Panc1 (cell line): ENCODE data around the gene GSTM5. TPM values are rescaled to one million over a fixed set of nuclear protein-coding genes. Genes with fewer than 3 reads are reported as not detected.

Experiments used
- ATAC-seq: fragments of 200-7000 bp; cut with Tn5 transposase; 2 replicates; pipeline ENCODE4 v1.9.1; 2020; ENCODE audit warnings: mild to moderate bottlenecking, moderate library complexity
- BruUV-seq: library from RNA; stranded (reverse); fragments of 400-500 nt; replicated peaks from 2 replicates; lab custom pipeline; 2021; lab: Mats Ljungman, UMichigan
- CTCF ChIA-PET: fragments of 300-600 bp; sonication (Branson Sonifier 250); formaldehyde crosslinking; loops from one replicate; lab custom pipeline; 2022; ENCODE audit warnings: antibody characterized with exemption; lab: Charles Lee
- POLR2A ChIA-PET: fragments of 300-600 bp; sonication (Branson Sonifier 250); formaldehyde crosslinking; loops from one replicate; lab custom pipeline; 2022; ENCODE audit warnings: antibody characterized with exemption; lab: Charles Lee
- DNase-seq: peaks from one replicate; pipeline ENCODE4 v3.0.0-alpha.2; 2010; ENCODE audit warnings: low read depth, low spot score
- H3K27ac ChIP-seq: 2 replicates; pipeline ENCODE4 v1.5.1; 2011; ENCODE audit warnings: mild to moderate bottlenecking, low read length, inconsistent platforms
- H3K27me3 ChIP-seq: fragments of 200-500 bp; sonication (Bioruptor generic); 2 replicates; pipeline ENCODE4 v1.6.0; 2014; ENCODE audit warnings: low read length, inconsistent platforms; ENCODE audit not compliant: control insufficient read depth, insufficient read depth
- H3K36me3 ChIP-seq: fragments of 200-500 bp; sonication (Bioruptor generic); 2 replicates; pipeline ENCODE4 v1.5.1; 2014; ENCODE audit warnings: inconsistent platforms, mild to moderate bottlenecking, low read length, moderate library complexity; ENCODE audit not compliant: control insufficient read depth, insufficient read depth
- H3K4me1 ChIP-seq: 2 replicates; pipeline ENCODE4 v1.5.1; 2011; ENCODE audit warnings: inconsistent platforms, mild to moderate bottlenecking, low read length, moderate library complexity; ENCODE audit not compliant: control insufficient read depth, insufficient read depth
- H3K4me3 ChIP-seq, 2 experiments: 2 replicates each; pipeline ENCODE4 v1.5.1; 2011 to 2012; ENCODE audit warnings: low read depth in 2 of 2, low read length in 2 of 2, mild to moderate bottlenecking in 2 of 2, inconsistent platforms in 1 of 2, moderate library complexity in 1 of 2
- H3K9me3 ChIP-seq: fragments of 200-500 bp; sonication (Bioruptor generic); 2 replicates; pipeline ENCODE4 v1.5.1; 2014; ENCODE audit warnings: low read depth, mild to moderate bottlenecking, inconsistent platforms, low read length, moderate library complexity; ENCODE audit not compliant: control insufficient read depth, insufficient read depth
- POLR2AphosphoS5 ChIP-seq: IDR thresholded peaks from 2 replicates; pipeline ENCODE4 v1.6.1; 2012; ENCODE audit warnings: mild to moderate bottlenecking, low read depth, low read length, moderate library complexity
- SIN3A ChIP-seq: IDR thresholded peaks from 2 replicates; pipeline ENCODE4 v1.6.1; 2012; ENCODE audit warnings: low read depth, mild to moderate bottlenecking, low read length, moderate library complexity, borderline replicate concordance; ENCODE audit not compliant: insufficient read depth
- TCF7L2 ChIP-seq: IDR thresholded peaks from 2 replicates; pipeline ENCODE4 v1.6.1; 2011; ENCODE audit warnings: mild to moderate bottlenecking, low read depth, low read length, inconsistent platforms
- in situ Hi-C: cut with HindIII; loops from 2 replicates; pipeline ENCODE4 v1.10.0; 2016; ENCODE audit warnings: low sequenced_read_pairs, low pct_unique_long_range_greater_than_20kb
- intact Hi-C: fragments of 100-400 bp; cut with micrococcal nuclease; formaldehyde crosslinking; loops from one replicate; pipeline ENCODE4 v1.10.0; 2022; ENCODE audit not compliant: unreplicated experiment
- total RNA-seq: library from RNA; stranded (reverse); gene quantifications from one replicate; pipeline ENCODE4 v1.2.1, GENCODE V29; 2021; ENCODE audit not compliant: unreplicated experiment
- TF ChIP-seq, protein P1 (sequence below), 2 experiments: IDR thresholded peaks; 2 replicates each; pipeline ENCODE4 v1.6.1; 2011 to 2012; ENCODE audit warnings: low read depth in 2 of 2, control low read depth in 1 of 2, low read length in 1 of 2, mild to moderate bottlenecking in 1 of 2, moderate library complexity in 1 of 2; ENCODE audit not compliant: insufficient read depth in 1 of 2
- TF ChIP-seq, protein P2 (sequence below): fragments of 450-650 bp; IDR thresholded peaks from 2 replicates; pipeline ENCODE4 v1.5.1; 2017; ENCODE audit warnings: mild to moderate bottlenecking

The GSTM5 gene
- total RNA-seq, 1 experiment from 2014 or later: not detected

DNA sequence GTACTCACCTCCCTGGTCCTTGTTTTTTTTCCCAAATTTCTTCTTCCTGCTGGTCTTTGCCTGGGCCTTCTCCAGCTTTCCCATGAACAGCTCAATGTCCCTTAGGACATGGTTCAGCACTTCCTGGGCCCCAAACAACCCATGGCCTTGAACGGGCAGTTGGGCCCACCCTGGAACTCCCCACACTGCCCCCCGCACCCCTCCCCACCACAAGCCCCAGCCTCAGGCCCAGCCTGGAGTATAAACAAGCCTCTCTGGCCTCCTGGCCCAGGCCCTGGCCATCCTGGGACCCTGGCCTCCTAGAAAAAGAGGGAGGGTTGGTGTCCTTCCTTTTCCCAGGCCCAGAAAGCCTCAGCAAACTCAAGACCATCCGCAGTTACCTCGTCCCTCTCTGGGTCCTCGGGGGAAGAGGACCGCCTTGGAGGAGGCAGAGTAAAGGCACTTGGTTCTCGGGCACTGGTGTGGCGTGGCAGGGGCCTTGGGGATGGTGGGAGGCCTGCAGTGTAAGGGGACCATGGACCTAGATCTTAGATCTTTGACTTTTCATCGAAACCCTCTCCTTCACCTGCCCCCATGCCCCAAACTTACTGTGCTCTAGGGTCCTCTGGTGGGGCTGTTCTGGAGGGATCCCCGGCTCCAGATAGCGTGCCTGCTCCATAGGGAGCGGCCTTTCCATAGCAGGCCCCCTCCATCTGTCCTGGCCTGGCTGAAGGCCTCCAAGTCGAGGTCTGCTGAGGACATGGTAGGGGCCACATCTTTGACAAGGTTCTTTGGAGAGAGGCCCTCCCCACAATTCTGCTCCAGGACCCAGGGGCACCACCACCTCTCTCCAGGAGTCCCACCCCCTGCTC is 46.1 kb downstream of the GSTM5 start:
- DNase-seq (no peak), ATAC-seq (no peak)
- no peak for TF ChIP-seq SIN3A
- TF ChIP-seq, protein P1, sequence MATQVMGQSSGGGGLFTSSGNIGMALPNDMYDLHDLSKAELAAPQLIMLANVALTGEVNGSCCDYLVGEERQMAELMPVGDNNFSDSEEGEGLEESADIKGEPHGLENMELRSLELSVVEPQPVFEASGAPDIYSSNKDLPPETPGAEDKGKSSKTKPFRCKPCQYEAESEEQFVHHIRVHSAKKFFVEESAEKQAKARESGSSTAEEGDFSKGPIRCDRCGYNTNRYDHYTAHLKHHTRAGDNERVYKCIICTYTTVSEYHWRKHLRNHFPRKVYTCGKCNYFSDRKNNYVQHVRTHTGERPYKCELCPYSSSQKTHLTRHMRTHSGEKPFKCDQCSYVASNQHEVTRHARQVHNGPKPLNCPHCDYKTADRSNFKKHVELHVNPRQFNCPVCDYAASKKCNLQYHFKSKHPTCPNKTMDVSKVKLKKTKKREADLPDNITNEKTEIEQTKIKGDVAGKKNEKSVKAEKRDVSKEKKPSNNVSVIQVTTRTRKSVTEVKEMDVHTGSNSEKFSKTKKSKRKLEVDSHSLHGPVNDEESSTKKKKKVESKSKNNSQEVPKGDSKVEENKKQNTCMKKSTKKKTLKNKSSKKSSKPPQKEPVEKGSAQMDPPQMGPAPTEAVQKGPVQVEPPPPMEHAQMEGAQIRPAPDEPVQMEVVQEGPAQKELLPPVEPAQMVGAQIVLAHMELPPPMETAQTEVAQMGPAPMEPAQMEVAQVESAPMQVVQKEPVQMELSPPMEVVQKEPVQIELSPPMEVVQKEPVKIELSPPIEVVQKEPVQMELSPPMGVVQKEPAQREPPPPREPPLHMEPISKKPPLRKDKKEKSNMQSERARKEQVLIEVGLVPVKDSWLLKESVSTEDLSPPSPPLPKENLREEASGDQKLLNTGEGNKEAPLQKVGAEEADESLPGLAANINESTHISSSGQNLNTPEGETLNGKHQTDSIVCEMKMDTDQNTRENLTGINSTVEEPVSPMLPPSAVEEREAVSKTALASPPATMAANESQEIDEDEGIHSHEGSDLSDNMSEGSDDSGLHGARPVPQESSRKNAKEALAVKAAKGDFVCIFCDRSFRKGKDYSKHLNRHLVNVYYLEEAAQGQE (IDR thresholded peaks at IDR 0.05; ENCODE audit: insufficient read depth in 1 of 2, low read depth in 2 of 2, low read length in 1 of 2): no peak
- TF ChIP-seq POLR2AphosphoS5: no peak
- TF ChIP-seq TCF7L2: no peak
- TF ChIP-seq, protein P2, sequence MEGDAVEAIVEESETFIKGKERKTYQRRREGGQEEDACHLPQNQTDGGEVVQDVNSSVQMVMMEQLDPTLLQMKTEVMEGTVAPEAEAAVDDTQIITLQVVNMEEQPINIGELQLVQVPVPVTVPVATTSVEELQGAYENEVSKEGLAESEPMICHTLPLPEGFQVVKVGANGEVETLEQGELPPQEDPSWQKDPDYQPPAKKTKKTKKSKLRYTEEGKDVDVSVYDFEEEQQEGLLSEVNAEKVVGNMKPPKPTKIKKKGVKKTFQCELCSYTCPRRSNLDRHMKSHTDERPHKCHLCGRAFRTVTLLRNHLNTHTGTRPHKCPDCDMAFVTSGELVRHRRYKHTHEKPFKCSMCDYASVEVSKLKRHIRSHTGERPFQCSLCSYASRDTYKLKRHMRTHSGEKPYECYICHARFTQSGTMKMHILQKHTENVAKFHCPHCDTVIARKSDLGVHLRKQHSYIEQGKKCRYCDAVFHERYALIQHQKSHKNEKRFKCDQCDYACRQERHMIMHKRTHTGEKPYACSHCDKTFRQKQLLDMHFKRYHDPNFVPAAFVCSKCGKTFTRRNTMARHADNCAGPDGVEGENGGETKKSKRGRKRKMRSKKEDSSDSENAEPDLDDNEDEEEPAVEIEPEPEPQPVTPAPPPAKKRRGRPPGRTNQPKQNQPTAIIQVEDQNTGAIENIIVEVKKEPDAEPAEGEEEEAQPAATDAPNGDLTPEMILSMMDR: no peak
- no TSS peak for BruUV-seq
- ChIA-PET CTCF (no interaction called here), POLR2A (no interaction called here)
- Histone ChIP-seq H3K4me3 (no peak overlapping the region), H3K27ac (no peak overlapping the region), H3K9me3 (no peaks in the 10 kb centered on the region), H3K4me1 (peaks cover 5% of the 10 kb centered on the region; the same call in 1 of the 2 replicates), H3K27me3 (no peaks in the 10 kb centered on the region), H3K36me3 (no peaks in the 10 kb centered on the region)
- intact Hi-C loops: no loop called here
- in situ Hi-C loops: no loop called here

DNA sequence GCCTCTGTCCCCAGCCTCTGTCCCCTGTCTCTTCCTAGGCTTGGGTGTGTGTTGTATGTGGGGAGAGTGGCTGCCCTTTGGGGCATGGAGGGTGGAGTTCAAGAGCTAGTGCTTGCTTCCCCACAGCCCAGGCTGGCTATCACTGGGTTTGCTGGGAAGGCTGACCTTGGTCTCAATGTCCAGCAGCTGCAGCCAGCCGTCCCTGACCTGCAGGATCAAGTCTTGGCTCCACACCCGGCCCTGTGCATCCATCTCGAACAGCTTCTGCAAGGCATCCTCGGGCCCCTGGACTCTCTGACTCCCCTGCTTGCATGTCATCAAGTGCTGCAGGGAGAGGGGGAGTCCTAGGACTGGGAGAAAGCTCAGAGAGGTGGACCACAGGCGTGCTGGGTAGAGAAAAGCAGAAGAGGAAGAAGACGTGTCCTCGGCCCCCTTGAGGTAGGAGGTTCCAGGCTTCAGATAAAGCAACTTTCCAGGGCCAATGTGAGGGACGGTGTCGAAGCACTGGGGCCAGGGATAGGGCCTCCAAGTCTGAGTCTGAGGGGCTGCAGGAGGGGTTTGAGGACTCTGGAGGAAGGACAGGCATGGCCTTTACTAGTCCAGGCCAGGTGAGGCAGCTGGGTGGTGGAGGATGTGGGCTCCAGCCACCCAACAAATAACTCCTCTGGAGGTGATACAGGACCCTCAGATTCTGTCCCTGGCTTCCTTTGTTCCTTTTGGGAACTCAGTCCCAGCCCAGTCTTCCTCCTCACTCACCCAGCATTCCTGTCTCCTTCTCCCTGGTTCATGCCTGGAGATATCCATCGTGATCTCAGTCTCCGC is 47.7 kb downstream of the GSTM5 start:
- POLR2A ChIA-PET: no interaction called here
- DNase-seq (no peak), ATAC-seq (no peak)
- H3K9me3 ChIP-seq: no peaks in the 10 kb centered on the region
- H3K36me3 ChIP-seq: no peaks in the 10 kb centered on the region
- H3K4me1 ChIP-seq: peaks cover 7% of the 10 kb centered on the region; the same call in 1 of the 2 replicates
- CTCF ChIA-PET: no interaction called here
- in situ Hi-C loops (no loop called here), intact Hi-C loops (no loop called here)
- H3K27ac ChIP-seq: no peak overlapping the region
- H3K27me3 ChIP-seq: no peaks in the 10 kb centered on the region
- BruUV-seq: no TSS peak
- no peak for TF ChIP-seq POLR2AphosphoS5
- no peak overlapping the region for H3K4me3 ChIP-seq
